Lung (tissue), 14 donors: ENCODE results near the gene SPDYE16. TPM values are rescaled to one million over a fixed set of nuclear protein-coding genes. Genes with fewer than 3 reads are reported as not detected.
"Not testable (repeated sequence)": the region's sequence is repeated elsewhere in the genome, so short reads cannot be mapped to it uniquely, and the experiment has no call there.

Source experiments
- ATAC-seq: fragments of 200-7000 bp; cut with Tn5 transposase; one replicate; pipeline ENCODE4 v1.9.1; 2020; ENCODE audit warnings: moderate number of reproducible peaks; ENCODE audit not compliant: insufficient read depth, low FRiP score
- DNase-seq, 3 donors: peaks; one replicate each; pipeline ENCODE4 v3.0.0-alpha.2; 2013 to 2017
- H3K27ac ChIP-seq, 2 donors: one replicate each; pipeline ENCODE4 v1.5.1; 2013; ENCODE audit warnings: mild to moderate bottlenecking in 2 of 2, moderate library complexity in 2 of 2, control low read depth in 1 of 2, inconsistent platforms in 1 of 2, low read depth in 1 of 2, low read length in 1 of 2
- H3K27me3 ChIP-seq, 3 donors: one replicate each; pipeline ENCODE4 v1.5.1; 2013; ENCODE audit warnings: low read length in 2 of 3; ENCODE audit not compliant: control insufficient read depth in 3 of 3, insufficient read depth in 3 of 3
- H3K36me3 ChIP-seq, 4 donors: one replicate each; pipeline ENCODE4 v1.5.1; 2013; ENCODE audit warnings: low read length in 4 of 4, mild to moderate bottlenecking in 1 of 4, moderate library complexity in 1 of 4; ENCODE audit not compliant: control insufficient read depth in 4 of 4, insufficient read depth in 4 of 4
- H3K4me1 ChIP-seq, 5 donors: one replicate each; pipeline ENCODE4 v1.5.1; 2013; ENCODE audit warnings: low read length in 5 of 5, mild to moderate bottlenecking in 2 of 5, moderate library complexity in 1 of 5; ENCODE audit not compliant: control insufficient read depth in 5 of 5, insufficient read depth in 5 of 5
- H3K4me3 ChIP-seq: one replicate; pipeline ENCODE4 v1.5.1; 2013; ENCODE audit warnings: mild to moderate bottlenecking, control low read depth, moderate library complexity
- H3K9ac ChIP-seq, 2 donors: one replicate each; pipeline ENCODE4 v1.5.1; 2013; ENCODE audit warnings: low read length in 2 of 2, control low read depth in 1 of 2; ENCODE audit not compliant: insufficient read depth in 1 of 2
- H3K9me3 ChIP-seq, 4 donors: one replicate each; pipeline ENCODE4 v1.5.1; 2013; ENCODE audit warnings: low read length in 3 of 4, mild to moderate bottlenecking in 1 of 4, moderate library complexity in 1 of 4; ENCODE audit not compliant: control insufficient read depth in 4 of 4, insufficient read depth in 3 of 4
- WGBS, 2 donors: extraction: QIAGEN DNeasy Blood & Tissue Kit; methylation state at CpG; one replicate each; pipeline ENCODE4 v1.1.7; 2013; 5-methylcytosine and 5-hydroxymethylcytosine counted together
- long read RNA-seq, 5 donors: transcript quantifications; one replicate each; lab custom pipeline, GENCODE V29; 2026
- polyA plus RNA-seq, 2 donors: library from polyadenylated mRNA; stranded (reverse); fragments of 200-250 nt; gene quantifications; one replicate each; pipeline ENCODE4 v1.2.1, GENCODE V29; 2013
- total RNA-seq, 2 donors: library from RNA; depleted of rRNA in 1 of 2; stranded (reverse); fragments of >200 nt in 1 of 2; gene quantifications; one replicate each; pipeline ENCODE4 v1.2.1, GENCODE V29; 2014 to 2021
- donor health status: Bipolar disorder and iron deficiency.
- donor health status: healthy.
- donor health status: DM: yes; HTN: yes; CAD: no.

SPDYE16 gene, protein sequence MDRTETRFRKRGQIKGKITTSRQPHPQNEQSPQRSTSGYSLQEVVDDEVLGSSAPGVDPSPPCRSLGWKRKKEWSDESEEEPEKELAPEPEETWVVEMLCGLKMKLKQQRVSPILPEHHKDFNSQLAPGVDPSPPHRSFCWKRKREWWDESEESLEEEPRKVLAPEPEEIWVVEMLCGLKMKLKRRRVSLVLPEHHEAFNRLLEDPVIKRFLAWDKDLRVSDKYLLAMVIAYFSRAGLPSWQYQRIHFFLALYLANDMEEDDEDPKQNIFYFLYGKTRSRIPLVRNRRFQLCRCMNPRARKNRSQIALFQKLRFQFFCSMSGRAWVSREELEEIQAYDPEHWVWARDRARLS
- under 1 TPM in 1 of 2 donors, not detected in 1; 0.28 TPM for total RNA-seq
- polyA plus RNA-seq = under 1 TPM; 0.14 to 0.18 TPM
- long read RNA-seq, donor 1 = 0 reads
- long read RNA-seq, donor 2 = 0 reads
- long read RNA-seq, donor 3 = 0 reads
- long read RNA-seq, donor 4 = 0 reads
- long read RNA-seq, donor 5 = 0 reads

DNA sequence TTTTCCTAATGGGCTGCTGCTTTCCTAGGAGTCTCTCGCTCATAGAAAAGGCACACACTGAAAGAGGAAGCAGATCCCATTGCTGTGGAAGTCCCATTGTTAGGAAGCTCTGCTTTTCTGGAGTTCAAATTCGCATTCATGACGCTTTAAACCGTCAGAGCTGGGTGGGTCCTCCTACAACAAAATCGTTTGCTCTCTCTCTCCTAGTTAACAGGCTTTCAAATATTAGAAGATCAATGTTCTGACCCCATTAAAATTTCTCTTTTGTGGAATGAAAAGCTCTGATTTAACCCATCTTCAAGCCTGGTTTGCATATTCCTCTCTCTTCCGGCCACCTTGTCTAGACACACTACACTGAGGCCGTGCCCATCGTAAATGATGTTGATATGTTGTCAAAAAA is at the start of gene SPDYE16:
SPDYE16 (minus strand) TSS at position 101 of the 400 bp plus-strand sequence. CDS start 1,838 bp downstream, outside the sequence.
- not testable (repeated sequence) for H3K9ac ChIP-seq, H3K27me3 ChIP-seq, ATAC-seq, H3K36me3 ChIP-seq, H3K4me1 ChIP-seq, DNase-seq, H3K27ac ChIP-seq, H3K9me3 ChIP-seq, H3K4me3 ChIP-seq
- no CpG with 5 or more reads among the region's 8 CpGs for WGBS, 2 donors

DNA sequence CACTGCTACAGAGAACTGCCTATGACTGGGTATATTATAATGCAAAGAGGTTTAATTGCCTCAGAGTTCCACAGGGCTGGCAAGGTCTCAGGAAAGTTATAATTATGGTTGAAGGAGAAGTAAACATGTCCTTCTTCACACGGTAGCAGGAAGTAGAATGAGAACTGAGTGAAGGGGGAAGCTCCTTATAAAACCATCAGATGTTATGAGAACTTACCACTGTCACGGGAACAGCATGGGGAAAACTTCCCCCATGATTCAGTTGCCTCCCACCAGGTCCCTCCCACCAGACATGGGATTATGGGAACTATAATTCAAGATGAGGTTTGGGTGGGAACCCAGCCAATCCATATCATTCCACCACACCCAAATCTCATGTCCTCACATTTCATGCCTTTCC is 49.6 kb upstream of the SPDYE16 start:
- not testable (repeated sequence) for H3K9me3 ChIP-seq, H3K4me3 ChIP-seq, ATAC-seq, DNase-seq, H3K36me3 ChIP-seq, H3K4me1 ChIP-seq, H3K27ac ChIP-seq, H3K9ac ChIP-seq, H3K27me3 ChIP-seq
- 15 to 30% methylated on average over 2 of the region's 2 CpGs for WGBS, 2 donors

DNA sequence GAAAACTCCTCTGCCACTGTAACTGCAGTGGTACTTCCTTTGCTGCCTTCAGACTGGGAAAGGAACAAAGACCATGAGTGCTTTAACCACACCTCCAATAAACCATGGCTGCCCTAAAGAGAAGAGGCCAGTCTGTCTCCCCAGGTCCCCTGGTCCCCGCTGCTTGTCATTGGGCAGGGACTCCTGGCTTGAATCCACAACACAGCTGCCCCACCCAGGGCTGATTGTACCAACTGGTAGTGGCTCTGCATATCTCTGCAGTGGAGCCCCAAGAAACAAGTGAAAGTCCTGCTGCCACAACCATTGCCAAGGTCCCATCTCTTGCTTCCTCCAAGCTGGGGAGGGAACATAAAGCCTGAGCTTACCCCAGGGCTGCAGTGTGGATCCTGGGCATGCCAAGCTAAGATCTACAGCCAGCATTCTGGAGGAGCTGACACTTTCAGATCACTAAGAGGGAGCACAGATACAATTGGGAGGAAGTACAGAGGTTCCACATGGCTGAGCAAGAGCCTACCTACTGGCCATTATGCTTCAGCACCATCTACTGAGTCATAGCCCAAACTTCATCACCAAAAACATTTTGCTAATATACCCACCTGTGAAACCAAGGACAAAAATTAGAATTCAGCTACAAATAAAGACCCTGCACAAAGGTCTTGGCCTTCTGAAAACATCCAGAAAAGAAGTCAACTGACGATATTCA is 48.7 kb upstream of the SPDYE16 start:
- WGBS, 2 donors = 70 to 78% methylated on average over 2 of the region's 2 CpGs
- not testable (repeated sequence) for H3K36me3 ChIP-seq, H3K27me3 ChIP-seq, H3K9me3 ChIP-seq, H3K4me3 ChIP-seq, H3K4me1 ChIP-seq, ATAC-seq, DNase-seq, H3K27ac ChIP-seq, H3K9ac ChIP-seq

DNA sequence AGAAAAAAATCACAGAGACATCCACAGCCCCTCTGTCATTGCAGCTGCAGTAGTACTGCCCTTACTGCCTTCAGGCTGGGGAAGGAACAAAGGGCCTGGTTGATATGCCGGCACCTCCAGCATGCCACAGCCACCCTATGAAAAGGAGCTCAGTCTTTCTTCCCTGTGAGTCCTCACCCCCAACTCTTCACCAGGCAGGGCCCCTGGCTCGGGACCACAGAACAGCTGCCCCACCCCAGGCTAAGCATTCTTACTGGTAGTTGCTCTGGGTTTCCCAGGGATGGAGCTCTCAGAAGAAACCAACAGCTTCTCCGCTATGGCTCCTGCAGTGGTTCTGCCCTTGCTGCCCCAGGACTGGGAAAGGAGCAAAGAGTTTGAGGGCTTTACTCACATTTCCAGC is 47.9 kb upstream of the SPDYE16 start:
- H3K27ac ChIP-seq, H3K4me1 ChIP-seq, H3K9me3 ChIP-seq, H3K9ac ChIP-seq, H3K27me3 ChIP-seq, H3K4me3 ChIP-seq, ATAC-seq, DNase-seq, H3K36me3 ChIP-seq: not testable (repeated sequence)
- 90 to 95% methylated on average over 3 of the region's 3 CpGs for WGBS, 2 donors

DNA sequence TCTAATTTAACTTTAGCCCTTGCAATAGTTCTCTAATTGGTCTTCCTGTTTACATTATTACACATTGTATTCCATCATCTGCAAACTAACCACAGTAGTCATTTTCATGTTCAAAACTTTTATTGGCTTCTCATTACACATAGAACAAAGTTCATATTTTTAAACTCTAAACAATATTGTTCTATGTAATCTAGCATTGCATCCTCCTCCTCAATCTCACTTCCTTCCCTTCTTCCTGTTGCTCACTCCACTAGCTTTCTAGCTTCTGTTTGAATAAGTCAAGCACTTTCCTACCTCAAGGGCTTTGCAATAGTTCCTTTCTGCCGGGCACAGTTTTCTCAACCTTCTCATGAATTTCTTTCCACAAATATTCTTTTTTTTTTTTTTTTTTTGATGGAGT is 45.5 kb upstream of the SPDYE16 start:
- H3K9me3 ChIP-seq, H3K4me1 ChIP-seq, DNase-seq, H3K27me3 ChIP-seq, H3K27ac ChIP-seq, H3K4me3 ChIP-seq, H3K36me3 ChIP-seq, ATAC-seq, H3K9ac ChIP-seq: not testable (repeated sequence)
- no CpG with 5 or more reads among the region's 1 CpG for WGBS, 2 donors

DNA sequence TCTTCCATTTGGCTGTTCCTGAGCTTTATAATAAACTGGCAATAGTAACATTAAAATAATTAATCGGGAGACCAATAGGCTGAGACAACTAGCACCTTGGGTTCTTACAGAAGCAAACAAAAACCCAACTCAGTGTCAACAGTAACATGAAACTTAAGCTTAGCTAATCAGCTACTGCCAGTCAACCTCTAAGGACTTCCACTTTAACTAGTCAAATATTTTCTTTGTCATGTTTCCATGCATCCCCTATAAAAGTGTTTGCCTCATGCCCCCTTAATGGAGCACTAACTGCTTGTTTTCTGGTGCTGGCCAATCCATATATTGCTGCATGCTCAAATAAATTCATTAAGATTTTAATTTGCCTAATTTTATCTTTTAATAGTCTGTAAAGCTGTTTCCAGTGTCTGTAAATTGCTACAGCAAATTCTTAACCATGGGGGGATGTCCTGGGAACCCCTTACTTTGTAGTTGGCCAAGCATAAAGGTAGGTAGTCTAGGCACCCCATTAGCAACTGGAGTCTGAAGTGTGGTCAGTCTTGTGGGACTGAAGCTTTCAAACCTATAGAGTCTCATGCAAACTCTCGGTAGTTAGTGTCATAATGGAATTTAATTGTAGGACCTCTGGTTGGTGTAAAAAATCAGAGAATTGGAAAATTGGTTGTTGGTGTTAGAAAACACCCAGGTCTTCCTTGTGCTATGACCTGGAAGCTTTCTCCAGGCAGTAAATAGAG is 43.7 kb upstream of the SPDYE16 start:
- ATAC-seq, H3K27ac ChIP-seq, H3K9ac ChIP-seq, H3K36me3 ChIP-seq, H3K9me3 ChIP-seq, H3K4me1 ChIP-seq, H3K27me3 ChIP-seq, H3K4me3 ChIP-seq: not testable (repeated sequence)
- WGBS, 2 donors = 82 to 86% methylated on average over 2 of the region's 2 CpGs
- DNase-seq = peak in 1 of 3 donors; percentile 18

DNA sequence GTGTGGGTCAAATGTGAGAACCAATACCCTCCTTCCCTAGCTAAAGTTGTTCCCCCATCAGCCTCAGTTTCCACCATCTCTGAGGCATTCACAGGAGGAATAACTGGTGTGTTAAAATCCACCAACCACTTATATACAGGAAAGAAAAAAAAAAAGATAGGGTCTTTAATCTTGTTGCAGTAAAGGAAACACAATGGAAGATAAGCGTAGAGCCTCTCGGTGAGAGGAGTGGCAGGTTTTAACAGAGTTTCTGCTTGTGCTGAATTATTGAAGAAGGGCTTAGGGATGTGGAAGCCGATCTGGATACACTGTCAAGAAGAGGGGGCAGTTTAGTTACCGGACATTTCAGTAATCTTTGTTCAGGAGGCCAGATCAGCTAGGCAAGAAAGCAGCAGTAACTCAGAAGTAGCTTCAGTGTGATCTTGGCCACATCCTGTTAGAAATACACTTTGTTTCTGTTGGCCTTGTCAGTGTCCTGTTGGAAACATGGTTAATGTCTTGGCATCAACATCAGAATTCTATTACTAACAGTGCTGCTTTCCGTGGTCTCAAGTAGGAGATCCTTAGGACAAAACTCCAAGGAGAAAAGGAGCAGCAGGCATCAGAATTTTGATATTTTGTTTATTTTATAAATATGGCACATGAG is 40.7 kb upstream of the SPDYE16 start:
- H3K4me3 ChIP-seq, H3K9me3 ChIP-seq, H3K27me3 ChIP-seq, H3K4me1 ChIP-seq, H3K36me3 ChIP-seq, ATAC-seq: not testable (repeated sequence)
- peak in 2 of 3 donors; percentile 33 to 73 for DNase-seq
- 29 to 51% methylated on average over 5 of the region's 5 CpGs for WGBS, 2 donors
- peak overlapping the region; percentile 75 to 87 for H3K27ac ChIP-seq
- H3K9ac ChIP-seq = peak overlapping the region in 1 of 2 donors; percentile 28
